GM19328 (cell line): ENCODE measurements around the gene DEFB121.
"Not testable (repeated sequence)": the region's sequence is repeated elsewhere in the genome, so short reads cannot be mapped to it uniquely, and the experiment has no call there.

Experiments used
- ATAC-seq: cut with Tn5 transposase; IDR thresholded peaks from one replicate; pipeline ENCODE4 v1.9.1; 2021; ENCODE audit warnings: mild to moderate bottlenecking, moderate library complexity; ENCODE audit not compliant: unreplicated experiment

Gene DEFB121

GRCh38 chr20:31364272-31364671 is 41.7 kb downstream of the DEFB121 start:
- ATAC-seq, result not testable (repeated sequence)

GRCh38 chr20:31363295-31363694 is 42.7 kb downstream of the DEFB121 start:
- no peak for ATAC-seq

- no peak for ATAC-seq
Observed at GRCh38 chr20:31355981-31356380, 50.0 kb downstream of the DEFB121 start.
